GM12865 (cell line): ENCODE measurements around the gene GKN2.

Experiments
- DNase-seq: peaks from one replicate; pipeline ENCODE4 v3.0.0; 2010; ENCODE audit warnings: low read depth
- H3K4me3 ChIP-seq: 2 replicates; pipeline ENCODE4 v1.5.1; 2011; ENCODE audit warnings: mild to moderate bottlenecking, low read depth, low read length, control low read depth
- TF ChIP-seq, protein P1 (sequence below): IDR thresholded peaks from 2 replicates; pipeline ENCODE4 v1.5.1; 2011; ENCODE audit warnings: low read length, control low read depth, low read depth, inconsistent platforms; ENCODE audit not compliant: insufficient read depth; ENCODE audit errors: missing control alignments

The GKN2 gene

GRCh38 chr2:68936889-68937288, 15.8 kb downstream of the GKN2 start:
- H3K4me3 ChIP-seq = no peak overlapping the region
- DNase-seq = no peak
- TF ChIP-seq, protein P1, sequence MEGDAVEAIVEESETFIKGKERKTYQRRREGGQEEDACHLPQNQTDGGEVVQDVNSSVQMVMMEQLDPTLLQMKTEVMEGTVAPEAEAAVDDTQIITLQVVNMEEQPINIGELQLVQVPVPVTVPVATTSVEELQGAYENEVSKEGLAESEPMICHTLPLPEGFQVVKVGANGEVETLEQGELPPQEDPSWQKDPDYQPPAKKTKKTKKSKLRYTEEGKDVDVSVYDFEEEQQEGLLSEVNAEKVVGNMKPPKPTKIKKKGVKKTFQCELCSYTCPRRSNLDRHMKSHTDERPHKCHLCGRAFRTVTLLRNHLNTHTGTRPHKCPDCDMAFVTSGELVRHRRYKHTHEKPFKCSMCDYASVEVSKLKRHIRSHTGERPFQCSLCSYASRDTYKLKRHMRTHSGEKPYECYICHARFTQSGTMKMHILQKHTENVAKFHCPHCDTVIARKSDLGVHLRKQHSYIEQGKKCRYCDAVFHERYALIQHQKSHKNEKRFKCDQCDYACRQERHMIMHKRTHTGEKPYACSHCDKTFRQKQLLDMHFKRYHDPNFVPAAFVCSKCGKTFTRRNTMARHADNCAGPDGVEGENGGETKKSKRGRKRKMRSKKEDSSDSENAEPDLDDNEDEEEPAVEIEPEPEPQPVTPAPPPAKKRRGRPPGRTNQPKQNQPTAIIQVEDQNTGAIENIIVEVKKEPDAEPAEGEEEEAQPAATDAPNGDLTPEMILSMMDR = no peak

- no peak for DNase-seq
- TF ChIP-seq, protein P1 = no peak
- H3K4me3 ChIP-seq = no peak overlapping the region
Measured at GRCh38 chr2:68936427-68936826, 16.3 kb downstream of the GKN2 start.

DNA sequence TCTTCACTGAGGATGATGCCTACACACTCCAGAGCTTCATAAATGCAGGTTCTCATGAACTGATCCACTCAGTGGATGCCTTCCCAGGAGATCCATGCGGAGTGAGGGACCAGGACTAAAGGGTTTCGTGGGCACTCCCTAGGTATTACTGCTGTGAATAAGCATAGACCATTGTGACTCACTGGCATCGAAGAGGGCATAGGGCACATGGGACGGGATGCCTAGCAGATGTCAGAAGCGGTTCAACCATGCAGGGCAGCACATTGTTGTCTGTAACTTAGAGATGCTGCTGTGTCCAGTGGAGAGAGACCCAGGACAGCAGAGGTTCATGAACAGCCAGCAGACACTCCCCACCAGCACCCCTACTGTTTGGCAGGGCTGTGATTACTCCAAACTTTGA, 17.2 kb downstream of the GKN2 start:
- no peak for DNase-seq
- no peak overlapping the region for H3K4me3 ChIP-seq
- TF ChIP-seq, protein P1 = no peak

DNA sequence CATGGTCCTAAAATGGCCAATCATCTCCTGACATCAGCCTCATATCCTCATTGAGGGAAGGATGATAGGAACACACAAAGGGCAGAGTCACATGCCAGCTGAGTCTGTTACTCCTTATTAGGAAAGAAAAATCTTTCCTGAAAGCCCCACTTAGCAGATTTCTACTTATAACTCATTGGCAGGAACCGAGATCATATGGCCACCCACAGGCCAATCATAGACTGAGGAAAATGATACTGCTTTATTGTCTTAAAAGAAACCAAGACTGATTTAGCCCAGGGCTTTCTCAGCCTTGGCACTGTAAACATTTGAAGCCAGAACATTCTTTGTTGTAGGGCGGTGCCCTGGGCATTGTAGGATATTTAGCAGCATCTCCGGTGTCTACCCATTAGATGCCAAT, 18.7 kb downstream of the GKN2 start:
- TF ChIP-seq, protein P1 = no peak
- no peak for DNase-seq
- H3K4me3 ChIP-seq = no peak overlapping the region

DNA sequence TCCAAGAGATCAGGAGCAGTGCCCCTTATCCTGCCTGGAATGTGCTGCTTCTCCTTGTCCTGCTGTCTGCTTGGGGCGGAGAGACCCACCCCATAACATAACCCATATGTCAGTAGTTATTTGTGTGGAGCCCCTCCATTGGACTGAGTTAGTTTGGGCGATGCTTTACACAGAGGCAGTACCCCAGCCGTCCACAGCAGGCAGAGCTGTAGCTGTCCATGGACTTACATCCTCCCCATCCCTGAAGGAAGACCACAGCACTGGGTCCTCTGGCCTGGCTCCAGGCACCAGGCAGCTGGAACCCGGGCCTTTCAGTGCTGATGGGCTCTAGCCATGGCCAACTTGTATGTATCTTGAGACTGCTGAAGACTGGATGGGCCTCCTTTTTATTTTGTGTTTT, 20.3 kb downstream of the GKN2 start:
- DNase-seq = no peak
- TF ChIP-seq, protein P1 = no peak
- H3K4me3 ChIP-seq = no peak overlapping the region

- no peak overlapping the region for H3K4me3 ChIP-seq
- TF ChIP-seq, protein P1 = no peak
- DNase-seq = no peak
Measured at GRCh38 chr2:68931799-68932198, 20.9 kb downstream of the GKN2 start.

DNA sequence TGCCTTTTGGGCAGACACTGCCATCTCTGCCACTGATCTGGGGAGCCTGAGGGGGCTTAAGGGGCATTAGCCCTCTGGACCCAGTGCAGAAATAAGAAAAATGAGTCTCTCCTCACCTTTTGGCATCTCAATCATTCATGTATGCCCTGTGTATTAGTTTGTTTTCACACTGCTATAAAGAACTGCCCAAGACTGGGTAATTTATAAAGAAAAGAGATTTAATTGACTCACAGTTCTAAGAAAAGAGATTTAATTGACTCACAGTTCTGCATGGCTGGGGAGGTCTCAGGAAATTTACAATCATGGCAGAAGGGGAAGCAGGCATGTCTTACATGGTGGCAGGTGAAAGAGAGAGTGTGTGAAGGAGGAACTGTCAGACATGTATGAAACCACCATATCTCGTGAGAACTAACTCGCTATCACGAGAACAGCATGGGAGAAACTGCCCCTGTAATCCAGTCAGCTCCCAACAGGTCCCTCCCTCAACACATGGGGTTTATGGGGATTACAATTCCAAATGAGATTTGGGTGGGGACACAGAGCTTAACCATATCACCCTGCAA, 21.5 kb downstream of the GKN2 start:
- DNase-seq = peak; percentile 22
- H3K4me3 ChIP-seq = no peak overlapping the region
- TF ChIP-seq, protein P1 = no peak
